GM21619 (cell line): Measurements from ENCODE around the gene CKM.

Experiments used
- ATAC-seq: cut with Tn5 transposase; IDR thresholded peaks from one replicate; pipeline ENCODE4 v1.9.1; 2021; ENCODE audit not compliant: unreplicated experiment

CKM gene

DNA sequence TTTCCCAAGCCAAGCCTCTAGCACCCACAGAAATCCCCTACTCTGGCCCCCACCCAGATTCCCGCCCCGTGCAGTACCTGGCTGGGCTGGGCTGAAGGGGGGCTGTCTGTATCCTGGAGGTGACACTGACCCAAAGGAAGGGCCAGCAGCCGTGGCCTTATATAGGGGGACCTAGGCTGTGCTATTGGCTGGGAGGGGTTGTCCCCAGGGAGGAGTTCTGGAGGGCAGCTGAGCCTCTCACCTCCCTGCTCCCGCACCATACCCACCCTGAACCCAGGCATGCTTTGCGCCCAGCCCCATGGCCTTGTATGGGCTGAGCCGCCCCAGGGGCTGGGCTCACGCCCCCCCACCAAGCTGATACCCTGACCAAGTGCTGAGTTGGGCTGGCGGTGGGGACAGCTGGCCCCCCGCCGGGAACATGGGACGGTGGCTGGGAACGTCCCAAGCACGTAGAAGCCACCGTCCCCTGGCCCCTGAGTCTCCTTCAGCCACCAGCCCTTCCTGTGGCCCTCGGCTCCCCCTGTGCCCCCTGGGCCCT is at the start of gene CKM:
CKM (minus strand) TSS at position 132 of the 538 bp plus-strand sequence. CDS start 3,162 bp downstream, outside the sequence.
- ATAC-seq, result no peak

DNA sequence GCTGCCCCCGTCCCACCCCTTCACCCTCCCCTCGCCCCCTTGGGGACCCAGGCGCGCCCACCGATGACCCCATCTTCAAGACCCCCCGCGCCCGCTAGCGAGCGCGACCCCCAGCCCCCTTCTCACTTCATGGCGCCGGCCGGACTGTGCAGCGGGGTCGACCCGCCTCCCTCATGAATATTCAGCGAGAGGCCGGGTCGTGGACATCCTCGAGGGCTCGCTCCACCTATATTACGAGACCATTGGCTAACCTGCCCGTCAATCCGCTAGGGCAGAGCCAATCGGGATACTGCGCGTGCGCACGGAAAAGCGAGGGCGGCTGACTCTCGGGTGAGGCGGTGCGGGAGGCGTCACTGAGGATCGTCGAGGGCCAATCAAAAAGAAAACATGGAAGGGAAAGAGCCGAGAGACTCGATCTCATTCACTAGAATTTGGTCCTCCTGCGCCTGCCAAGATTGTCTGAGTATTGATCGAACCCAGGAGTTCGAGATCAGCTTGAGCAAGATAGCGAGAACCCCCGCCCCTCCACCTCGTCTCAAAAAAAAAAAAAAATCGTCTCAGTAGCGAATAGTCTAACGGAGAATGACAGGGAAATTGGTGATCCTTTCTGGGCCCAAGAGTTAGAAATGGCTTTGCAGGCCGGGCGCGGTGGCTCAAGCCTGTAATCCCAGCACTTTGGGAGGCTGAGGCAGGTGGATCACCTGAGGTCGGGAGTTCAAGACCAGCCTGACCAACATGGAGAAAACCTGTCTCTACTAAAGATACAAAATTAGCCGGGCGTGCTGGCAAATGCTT is 47.9 kb upstream of the CKM start, which contains the start of gene ERCC2:
ERCC2 (minus strand) TSS at position 164 of the 795 bp plus-strand sequence; CDS start at position 131, 33 bp downstream.
- peak; percentile 90 for ATAC-seq

DNA sequence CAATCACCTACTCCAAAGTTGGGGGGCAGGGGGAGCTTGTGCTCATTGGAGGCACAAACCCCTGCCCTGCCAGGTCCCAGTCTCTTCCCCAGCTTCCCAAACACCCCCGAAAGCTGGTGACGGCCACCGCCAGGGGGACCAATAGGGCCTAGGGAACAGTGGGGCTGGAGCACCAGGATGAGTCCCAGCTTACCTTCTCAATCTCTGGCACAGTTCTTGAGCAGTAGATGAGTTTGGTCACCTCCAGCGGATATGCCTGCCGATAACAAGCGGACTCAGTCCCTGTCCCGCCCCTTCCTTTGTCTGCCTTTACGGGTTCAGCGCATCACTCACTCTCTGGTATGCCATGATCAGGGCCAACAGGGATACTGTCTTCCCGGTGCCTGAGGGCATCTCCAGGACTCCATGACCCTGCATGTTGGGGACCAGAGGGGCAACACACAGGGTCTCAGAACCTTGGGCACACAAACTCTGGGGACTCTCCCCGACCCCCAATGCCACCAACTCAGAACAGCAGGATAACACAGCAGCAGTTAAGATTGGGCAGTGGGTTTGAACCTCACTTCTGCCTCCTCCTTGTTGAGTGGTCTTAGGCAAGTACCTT is 46.2 kb upstream of the CKM start:
- no peak for ATAC-seq

DNA sequence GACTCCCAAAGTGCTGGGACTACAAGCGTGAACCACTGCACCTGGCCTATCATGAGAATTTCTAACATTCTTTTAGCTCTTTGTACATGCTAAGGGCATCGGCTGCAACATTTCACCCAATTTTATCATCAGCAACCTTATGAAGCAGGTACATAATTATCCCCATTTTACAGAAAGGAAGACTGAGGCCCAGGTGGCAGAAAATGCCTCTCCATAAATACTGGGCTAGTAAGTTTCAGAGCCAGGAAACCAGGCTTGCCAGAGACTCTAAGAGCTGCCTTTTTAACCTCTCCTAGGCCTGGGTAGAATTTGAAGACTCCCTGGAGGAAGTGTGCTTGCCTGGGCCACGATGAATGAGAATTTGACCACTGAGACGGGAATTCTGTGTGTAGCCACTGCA is 45.5 kb upstream of the CKM start:
- ATAC-seq, result no peak

DNA sequence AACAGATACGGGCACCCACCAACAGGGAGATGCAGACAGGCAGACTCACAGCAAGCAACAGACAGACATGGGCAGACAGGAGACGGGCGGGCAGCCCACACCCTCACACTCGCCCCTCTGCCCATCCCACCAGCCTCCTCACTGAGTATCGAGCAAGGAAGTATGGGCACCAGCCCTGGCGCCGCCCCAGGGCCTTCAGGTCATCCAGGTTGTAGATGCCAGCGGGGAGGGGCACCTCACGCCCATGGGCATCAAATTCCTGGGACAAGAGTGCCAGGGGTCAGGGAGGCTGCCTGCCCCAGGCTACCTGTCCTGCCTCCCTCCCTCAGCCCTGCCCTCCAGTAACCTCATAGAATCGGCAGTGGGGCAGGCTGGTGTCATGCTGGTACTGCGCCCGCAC is 42.0 kb upstream of the CKM start:
- no peak for ATAC-seq

DNA sequence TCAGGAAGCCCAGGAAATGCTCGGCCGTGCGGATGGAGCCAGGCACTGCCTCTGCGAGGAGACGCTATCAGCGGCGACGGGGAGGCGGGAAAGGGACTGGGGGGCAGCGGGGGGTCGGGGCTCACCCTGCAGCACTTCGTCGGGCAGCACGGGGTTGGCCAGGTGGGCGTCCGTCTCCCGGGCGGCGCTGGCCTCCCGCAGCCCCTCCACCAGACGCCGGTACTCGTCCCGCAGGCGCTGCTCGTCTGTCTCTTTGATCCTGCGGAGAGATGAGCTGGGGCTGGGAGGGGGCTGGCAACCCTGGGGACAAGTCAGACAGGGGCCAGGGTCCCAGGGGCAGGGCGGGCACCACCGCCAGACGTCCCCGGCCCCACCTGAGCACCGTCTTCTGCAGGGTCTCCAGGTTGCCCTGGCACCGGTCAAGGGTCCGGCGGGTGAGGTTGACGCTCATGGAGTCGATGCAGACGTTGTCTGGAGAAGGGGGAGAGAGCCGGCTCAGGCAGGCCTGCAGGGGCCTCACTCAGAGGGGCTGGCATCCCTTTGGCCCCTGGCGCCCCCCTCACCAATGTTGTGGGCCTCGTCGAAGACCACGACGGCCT is 41.3 kb upstream of the CKM start:
- no peak for ATAC-seq

DNA sequence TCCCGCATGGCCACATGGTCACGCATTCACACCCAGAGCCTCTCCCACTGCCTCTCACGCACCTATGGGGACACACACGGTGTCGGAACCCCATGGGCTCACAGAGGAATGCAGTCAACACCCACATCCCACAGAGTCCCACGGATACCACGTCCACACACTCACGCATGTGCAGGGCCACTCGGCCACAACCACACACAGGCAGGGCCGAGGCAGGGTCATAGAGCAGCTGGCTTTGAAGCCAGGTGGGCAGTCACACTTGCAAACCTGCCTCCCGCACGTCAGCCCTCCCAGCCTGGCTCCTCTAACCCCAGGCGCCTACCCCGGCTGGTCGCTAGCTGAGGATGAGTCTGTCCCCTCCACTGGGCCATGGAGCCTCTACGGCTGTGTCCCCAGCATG is 39.6 kb upstream of the CKM start:
- ATAC-seq, result no peak

DNA sequence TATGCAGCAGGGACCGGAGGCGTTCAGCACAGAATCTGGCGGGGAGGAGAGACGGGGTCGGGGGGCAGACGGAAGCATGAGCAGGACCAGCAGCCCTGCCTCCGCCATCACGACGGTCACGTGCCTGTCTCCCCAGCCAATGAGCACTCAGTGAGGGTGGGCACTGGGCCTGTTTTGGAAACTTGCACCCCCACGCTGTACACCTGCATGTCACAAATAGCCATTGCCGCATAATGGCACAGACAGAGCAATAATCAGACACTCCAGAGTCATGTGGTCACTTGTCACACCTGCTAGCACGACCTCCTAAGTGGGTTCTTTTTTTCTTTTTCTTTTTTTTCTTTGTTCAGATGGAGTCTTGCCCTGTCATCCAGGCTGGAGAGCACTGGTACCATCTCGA is 38.9 kb upstream of the CKM start:
- ATAC-seq, result no peak

DNA sequence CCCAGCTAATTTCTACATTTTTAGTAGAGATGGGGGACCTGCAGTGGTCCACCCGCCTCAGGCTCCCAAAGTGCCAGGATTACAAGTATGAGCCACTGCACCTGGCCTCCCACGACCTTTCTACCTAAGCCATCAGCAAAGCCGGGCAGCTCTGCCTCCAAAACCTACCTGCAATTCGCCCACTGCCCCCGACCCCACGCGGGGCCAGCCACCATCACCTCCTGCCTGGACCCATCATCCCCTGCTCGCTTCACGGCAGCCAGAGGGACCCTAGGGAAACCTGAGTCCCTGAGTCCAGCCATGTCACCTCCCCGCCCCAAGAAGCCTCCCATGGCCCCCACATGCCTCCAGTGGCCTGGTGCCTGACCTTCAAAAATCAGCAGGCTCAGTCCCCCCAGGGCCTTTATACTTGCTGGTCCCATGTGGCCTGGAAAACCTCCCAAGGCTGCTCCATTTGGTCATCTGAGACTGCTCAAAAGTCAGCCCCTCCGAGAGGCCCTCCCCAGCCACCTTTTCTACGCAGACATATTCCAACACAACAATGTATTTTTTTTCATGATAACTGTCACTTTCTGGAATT is 35.6 kb upstream of the CKM start:
- no peak for ATAC-seq

DNA sequence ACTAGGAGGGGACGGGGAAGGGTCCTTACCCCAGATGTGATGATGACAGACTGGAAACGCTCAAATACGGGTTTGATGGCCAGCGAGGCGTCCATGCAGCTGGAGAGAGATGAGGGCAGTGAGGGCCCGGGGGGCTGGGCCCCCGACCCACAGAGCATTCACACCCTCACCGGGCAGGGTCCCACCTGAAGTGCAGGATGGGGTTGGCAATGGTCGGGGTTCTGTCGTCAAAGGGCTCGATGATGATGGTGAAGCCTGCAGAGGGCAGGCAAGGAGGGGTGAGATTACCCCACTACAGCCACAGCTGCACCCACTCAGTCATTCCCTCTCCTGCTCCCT is 34.7 kb upstream of the CKM start:
- no peak for ATAC-seq

DNA sequence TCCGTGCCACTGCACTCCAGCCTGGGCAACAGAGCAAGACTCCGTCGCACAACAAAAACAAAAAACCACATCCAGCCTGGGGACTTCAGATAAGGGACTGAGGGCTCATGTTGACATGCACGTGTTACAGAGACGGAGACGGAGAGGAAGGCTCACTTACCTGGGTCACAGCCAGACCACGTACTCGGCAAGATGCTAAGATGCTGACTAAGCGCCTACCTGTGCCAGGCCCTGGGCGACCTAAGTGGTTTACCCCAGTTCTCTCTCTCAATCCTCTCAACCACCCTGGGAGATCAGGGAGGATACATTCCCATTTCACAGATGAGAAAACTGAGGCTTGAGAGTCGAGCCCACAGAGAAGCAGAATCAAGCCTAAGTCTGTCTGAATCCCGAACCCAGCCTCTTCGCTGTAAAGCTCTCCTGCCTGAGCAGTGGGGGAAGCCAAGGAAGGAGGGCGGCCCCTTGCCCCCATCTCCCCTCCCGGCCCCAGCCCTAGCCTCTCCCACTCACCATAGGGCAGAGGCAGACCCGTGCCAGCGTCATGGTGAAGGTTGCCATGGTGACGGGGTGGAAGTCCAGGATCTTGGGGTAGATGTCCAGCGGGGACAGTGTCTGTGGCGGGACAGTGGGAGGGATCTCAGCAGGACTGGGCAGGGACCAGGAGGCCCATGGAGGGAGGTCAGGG is 34.2 kb upstream of the CKM start:
- no peak for ATAC-seq

DNA sequence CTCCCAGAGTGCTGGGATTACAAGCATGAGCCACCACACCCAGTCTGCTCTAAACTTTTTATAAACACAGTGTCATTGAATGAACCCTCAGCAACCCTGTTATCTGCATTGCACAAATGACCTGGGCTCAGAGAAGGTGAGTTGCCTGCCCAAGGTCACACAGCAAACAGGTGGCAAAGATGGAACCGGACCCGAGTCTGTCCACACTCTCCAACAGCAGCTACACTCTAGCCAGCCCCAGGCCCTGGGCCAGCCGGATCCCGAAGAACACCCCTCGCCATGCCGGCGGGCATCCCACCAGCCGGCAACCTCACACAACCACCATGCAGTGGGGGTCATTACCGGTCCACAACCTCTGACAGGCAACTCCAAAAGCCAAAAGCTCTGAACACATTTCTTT is 33.2 kb upstream of the CKM start:
- ATAC-seq, result no peak

DNA sequence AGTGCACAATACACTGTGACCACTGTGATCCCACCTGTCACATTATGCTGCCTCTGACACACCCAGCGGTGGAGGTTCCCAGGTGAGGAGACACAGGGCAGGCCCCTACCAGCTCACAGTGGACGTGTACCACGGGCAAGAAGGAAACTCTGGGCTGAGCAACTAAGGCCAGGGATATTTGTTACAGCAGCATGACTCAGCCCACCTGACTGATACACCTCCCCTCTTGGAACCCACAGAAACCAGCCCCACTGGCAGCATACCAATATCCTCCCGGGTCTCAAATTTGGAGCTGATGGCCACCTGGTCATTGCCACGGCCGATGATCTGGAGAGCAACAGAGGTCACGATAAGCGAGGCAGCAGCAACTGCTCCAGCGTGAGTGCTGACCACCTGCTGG is 32.7 kb upstream of the CKM start:
- no peak for ATAC-seq

DNA sequence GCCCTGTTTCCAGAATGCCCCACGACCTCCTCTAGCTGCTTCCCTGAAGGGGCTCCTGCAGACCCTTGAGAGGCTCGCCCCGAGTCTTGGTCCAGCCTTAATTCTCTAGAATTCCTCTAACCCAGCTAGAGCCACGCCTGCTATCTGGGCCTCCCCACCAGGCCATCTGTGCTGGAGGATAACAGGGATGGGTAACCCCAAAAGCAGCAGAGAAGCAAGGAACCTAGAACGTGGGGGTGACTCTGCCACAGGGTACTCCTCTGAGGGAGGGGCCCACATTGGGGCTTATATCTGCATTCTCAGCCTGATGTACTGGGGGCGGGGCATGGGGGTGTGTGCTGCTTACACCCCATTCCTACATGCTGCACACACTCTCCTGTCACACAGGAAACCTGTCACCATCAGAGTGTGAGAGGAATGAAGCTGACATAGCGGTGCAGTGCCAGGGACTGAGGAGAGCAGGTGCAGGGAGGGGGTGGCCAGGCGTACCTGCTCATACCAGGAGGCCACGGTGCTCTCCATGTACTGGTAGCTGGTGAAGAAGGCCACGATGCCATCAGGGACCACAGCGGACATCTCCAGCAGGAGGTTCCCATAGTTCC is 31.7 kb upstream of the CKM start:
- ATAC-seq, result no peak

DNA sequence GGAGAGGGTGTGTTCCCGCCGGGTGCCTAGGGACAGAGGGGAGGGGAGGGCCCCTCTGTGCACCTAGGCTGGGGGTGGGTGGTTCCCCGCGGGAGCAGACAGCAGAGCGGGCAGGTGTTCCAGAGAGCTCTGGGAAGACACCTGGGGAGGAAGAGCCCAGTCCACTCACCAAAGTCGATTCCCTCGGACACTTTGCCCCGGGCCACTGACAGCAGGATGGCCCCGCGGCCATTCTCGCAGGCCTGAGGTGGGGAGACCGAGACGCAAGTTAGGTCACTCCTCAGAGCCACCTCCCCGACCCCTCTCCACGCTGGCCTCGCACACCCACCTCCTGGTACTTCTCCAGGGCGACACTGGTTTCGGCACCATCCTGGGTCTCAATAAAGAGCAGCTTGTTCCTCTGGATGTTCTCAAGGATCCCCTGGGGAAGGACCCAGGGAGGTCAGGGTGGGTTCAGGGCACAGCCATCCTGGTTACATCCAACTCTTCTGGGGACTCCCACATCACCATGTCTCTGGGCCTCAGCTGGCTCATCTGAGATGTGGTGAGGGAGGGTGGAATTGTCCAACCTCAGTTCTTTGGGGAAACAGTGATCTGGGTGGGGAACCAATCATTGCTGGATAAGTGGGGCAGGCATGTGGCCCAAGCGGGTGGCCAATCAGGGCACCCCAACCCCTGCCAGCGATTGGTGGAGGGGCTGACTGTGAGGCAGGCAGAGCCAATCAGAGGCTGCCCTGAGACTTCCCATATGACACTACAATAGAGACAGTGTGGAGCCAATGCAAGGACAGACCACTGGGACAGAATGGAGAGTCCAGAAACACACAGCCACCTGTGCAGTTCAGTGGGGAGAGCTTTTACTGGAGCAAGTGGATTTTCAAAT is 30.5 kb upstream of the CKM start:
- ATAC-seq, result no peak

DNA sequence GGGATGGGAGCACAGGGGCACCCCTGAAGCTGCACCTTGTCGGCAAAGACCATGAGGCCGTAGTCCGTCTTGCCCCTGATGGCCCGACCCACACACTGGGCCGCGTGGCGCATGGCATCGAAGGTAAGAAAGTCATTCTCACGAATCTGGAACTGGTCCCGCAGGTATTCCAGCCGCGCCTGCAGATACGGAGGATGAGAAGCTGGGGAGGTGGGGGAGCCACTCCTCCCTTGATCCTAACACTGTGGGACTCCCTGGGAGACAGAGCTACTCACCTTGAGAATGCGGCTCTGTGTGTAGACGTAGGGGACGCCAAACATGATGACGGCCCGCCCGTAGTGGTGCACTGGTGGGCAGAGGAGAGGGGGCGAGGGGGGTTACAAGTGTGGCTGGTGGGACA is 29.8 kb upstream of the CKM start:
- no peak for ATAC-seq

DNA sequence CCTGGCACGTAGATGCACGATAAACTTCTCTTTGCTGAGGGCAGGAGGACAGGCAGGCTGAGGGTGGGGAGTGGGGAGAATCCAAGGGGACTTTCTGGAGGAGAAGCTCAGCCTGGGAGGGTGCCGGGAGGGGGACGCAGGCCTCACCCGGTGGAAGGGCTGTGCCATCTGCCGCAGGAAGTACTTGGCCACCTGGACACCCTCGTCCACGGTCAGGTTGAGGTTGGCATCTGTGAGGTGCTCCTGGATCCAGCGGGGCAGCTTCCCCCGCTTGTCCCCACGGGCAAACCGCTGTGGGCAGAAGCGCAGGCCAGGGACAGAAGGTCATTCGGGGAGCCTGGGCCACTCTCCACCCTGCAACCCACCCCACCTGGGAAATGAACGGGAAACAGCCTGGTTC is 29.4 kb upstream of the CKM start:
- no peak for ATAC-seq

DNA sequence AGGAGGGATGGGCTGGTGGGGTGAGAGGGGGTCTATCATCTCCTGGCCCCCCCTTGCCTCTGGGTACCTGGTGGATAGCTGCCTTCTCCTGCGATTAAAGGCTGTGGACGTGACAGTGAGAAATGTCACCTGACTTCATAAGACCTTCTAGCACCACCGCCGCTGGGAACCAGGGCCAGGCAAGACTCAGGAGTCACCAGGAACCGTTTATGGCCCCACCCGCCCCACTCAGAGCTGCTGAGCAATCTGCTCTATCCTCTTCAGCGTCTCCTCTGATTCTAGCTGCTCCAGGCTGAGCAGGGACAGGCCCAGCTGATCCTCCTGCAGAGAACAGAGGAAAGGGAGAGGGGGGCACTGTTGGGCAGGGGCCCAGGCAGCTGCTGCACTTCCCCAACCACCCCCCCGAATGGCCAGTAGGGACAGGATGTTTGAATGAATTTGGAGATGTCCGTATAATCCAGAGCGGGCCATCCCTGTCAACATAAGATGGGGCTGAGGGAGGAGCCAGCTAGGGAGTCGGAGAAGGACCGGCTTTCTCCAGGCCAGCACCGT is 28.8 kb upstream of the CKM start:
- no peak for ATAC-seq

DNA sequence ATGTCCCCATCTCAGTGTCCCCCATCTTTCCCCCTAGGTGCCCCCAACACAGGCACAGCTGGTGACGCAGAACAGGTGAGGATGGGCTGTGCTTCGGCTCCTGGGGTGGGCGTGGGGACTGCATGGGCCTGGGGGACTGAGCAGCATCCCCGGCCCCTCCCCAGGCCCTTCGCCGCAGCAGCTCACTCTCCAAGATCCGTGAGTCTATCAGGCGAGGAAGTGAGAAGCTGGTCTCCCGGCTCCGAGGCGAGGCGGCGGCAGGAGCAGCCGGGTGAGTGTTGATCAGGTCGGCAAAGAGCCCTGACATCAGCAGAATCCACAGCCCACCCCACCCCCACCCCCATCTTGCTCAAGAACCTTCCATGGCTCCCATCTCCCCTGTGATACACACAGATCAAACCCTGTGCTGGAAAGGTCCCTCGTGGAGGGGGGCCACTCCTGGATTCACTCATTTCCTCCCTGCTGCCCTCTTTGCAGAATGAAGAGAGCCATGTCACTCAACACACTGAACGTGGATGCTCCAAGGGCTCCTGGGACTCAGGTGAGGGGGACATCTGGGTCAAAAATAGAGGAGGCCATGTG is 27.9 kb upstream of the CKM start:
- no peak for ATAC-seq
